Activated CD4-positive, CD25-positive, alpha-beta regulatory T cell treated with anti-CD3 and anti-CD28 coated beads, Interleukin-2, amount 50 U/mL, for 72 hours (primary cell): ENCODE results near the gene SLC37A1.
A peak's percentile ranks its signal among the peaks of the same experiment; 100 is the strongest.
"Not testable (repeated sequence)": the region's sequence is repeated elsewhere in the genome, so short reads cannot be mapped to it uniquely, and the experiment has no call there.

ENCODE experiments used
- DNase-seq: peaks from one replicate; pipeline ENCODE4 v3.0.0; 2021

SLC37A1 gene

DNA sequence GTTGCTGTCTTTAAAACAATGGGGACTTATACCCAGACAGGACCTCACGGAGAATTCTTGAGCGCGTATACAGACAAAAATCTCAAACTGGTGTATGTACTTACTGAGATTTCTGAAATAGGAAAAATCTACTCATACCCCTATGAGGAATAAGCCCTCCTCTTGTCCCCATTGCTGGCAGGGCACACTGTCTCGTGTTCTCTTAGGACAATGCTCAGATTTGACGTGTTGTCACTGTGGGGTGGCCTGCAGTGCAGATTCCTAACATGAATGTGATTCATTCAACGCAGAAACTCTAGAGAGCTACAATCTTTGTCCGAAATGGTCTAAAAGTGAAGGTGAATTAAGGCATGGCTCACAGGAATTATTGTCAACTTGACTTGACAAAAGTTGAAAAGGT, 108.6 kb downstream of the SLC37A1 start:
- no peak for DNase-seq

DNA sequence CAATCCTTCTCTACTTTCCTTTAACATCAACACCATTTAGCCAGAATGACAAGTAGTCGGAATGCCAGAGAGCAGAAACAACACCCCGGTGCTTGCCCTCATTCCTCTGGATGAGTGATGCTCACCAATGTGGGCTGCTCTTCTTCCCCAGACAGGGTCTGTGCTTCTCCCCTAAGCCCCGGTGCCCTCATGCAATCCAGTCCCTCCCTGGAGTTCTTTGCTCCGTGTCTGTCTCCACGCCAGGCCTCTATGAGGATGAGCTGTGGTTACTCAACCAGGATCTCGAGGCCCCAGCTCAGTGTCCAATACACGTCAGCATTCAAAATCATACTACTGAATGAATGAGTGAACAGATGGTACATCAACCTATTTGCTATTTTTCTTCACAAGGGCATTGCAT, 110.0 kb downstream of the SLC37A1 start:
- no peak for DNase-seq

DNA sequence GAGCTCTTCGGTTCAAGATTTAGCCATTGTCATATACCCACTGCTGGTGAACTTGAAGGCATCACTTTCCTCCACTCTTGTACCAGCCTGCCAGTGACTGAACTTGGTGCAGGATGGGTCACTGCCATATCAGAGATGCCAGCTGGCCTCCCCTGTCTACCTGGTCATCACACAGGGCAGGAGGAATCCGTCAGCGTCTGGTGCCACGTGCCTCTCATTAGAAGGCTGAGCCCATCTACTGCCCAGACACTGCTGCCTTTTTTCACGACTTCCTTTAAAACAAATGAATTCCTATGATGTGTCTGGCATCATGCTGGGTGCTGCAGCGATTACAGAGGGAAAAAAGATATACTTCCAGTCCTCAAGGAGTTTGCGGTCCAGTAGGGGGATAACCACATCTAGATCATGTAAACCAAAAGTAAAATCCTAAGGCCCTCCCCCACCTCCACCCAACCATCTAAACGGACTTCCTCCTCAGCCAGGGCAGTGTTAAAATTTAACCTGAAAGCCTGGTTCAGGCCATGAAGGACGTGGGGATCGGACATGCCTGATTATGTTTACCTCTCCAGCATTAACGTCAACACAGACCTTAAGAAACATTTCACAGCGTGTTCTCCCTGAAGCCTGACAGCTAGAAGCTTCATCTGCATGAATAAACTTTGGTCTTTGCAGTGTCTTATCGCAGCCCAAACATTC, 110.6 kb downstream of the SLC37A1 start:
- no peak for DNase-seq

DNA sequence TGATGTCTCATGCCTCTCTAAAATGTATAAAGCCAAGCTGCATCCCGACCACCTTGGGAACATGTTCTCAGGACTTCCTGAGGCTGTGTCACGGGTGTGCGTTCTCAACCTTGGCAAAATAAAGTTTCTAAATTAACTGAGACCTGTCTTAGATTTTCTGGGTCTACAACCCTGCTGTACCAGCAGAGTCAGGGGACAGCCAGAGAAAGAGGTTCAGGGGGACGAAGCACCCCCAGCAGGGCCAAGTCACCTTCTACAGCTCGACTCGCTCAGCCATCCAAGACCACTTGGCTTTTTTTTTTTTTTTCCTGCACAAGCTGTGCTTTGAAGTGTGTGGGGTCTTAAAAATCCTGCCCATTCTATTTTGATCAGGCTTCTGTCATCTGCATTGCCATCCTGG, 111.3 kb downstream of the SLC37A1 start:
- no peak for DNase-seq

DNA sequence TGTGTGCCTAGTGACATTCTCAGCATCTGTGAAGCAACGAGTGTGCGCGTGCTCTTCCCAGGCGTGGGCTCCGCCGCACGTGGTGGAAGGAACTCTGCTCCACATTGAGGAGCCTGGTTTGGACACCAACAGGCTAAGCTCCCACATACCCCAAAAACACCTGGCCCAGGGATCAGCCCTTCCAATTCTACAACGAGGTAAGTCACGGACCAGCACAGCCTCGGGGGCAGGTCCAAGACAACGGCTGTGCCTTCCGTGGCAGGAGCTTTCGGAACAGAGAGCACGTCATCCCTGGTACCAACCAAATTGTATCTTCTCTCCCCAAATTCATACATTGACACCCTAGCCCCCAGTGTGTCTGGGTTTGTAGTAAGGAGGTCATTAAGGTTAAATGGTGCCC, 112.5 kb downstream of the SLC37A1 start:
- DNase-seq = no peak

DNA sequence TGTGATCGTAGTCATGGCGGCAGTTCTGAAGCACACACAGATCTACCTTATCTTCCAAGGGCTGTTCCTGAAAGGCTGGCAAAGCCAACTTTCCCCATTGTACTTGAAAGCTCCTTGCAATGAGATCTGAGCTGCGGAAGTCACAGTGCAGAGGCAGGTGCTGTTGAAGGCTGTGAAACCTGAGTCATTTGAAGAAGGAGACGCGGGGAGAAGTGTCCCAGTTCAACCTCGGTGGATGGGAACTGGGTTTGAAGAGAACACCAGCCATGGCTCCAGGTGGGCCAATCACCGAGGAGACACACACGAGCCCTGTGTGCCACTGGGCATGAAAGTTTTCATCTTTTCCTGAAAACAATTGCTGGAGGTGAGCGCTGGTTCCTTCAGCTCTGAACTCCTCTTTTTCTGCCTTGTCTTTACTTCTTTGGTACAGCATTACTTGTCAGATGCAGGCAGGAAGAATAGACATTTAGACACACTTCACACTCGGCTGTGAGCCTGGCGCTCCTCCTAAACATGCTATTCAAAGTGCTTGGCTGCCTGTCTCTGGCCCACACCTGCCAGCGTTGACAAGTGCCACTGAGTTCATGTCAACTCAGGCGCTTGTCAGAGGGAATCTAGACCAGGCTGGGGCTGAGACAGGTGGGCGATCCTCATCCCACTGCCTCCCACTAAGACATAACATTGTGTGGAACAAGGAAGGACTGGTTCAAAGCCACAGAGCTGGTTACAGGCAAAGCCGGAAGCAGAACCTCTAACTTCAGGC, 114.1 kb downstream of the SLC37A1 start:
- peak; percentile 25 for DNase-seq

DNA sequence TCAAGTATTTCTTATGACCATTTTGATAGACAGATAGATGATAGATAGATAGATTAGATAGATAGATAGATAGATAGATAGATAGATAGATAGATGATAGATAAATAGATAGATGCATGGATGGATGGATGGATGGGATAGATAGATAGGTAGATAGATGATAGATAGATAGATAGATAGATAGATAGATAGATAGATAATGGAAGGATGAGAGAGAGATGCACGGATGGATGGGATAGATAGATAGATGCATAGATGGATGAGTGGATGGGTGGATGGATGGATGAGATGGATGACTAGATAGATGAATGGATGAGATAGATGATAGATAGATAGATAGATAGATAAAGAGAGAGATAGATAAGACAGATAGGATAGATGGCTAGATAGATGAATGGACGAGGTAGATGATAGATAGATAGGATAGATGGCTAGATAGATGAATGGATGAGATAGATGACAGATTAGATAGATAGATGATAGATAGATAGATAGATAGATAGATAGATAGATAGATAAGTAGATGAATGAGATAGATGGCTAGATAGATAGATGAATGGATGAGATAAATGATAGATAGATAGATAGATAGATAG, 114.9 kb downstream of the SLC37A1 start:
- DNase-seq = not testable (repeated sequence)

DNA sequence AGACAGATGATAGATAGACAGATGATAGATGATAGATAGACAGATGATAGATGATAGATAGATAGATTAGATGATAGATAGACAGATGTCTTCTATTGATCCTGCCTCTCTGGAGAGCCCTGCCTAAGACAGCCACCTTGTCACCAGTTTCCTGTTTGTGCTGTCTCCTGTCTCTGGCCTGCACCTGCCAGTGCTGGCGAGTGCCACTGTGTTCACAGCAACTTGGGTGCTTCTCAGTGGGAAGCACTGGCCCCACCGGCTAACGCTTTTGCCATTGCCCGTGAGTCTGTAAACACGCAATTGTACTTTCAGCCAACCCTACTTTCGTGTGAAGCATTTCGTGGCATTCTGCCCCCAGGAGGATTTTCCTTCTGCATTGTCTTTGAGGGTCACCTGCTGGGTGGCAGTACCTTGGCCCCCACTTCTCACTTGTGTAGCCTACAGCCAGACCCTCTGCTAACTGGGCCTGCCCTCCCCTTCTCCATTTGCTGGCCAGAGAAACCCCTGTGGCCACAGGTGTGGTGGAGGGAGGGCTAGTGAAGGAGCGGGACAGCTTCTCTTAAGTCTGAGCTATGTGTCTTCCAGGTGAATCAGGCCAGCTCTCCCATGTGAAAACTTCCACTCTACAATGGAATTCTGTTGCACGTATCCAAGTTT, 116.4 kb downstream of the SLC37A1 start:
- DNase-seq = no peak

DNA sequence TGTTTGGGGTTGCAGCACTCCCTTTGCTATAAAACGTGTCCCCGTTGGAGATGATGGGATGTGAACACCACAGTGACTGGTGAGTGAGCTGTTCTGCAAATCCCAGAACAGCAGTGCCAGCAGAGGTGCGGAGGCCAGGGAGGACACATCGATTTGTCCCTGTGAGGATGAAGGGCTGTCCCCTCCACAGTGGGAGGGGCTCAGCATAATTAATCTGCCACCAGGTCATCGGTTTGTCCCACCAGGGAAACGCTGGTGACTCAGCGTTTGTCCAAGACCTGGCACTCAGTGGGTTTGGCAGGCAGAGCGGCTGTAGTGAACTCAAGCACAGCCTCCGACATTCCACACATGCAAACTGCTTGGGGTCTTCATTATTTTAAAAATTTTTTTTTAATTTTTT, 117.0 kb downstream of the SLC37A1 start:
- DNase-seq = no peak
